Peyer's patch (tissue), 4 donors: ENCODE data around the gene CLEC2A. TPM values are rescaled to one million over a fixed set of nuclear protein-coding genes. Genes with fewer than 3 reads are reported as not detected.

Experiments used
- DNase-seq, 3 donors: peaks; one replicate each; pipeline ENCODE4 v3.0.0-alpha.2; 2017 to 2019
- H3K27ac ChIP-seq, 4 donors: fragments of 200-600 bp; sonication (generic); one replicate each; pipeline ENCODE4 v1.5.1; 2016 to 2019
- H3K27me3 ChIP-seq, 2 donors: fragments of 200-600 bp; sonication (generic); one replicate each; pipeline ENCODE4 v1.5.1; 2019
- H3K36me3 ChIP-seq, 3 donors: fragments of 200-600 bp; sonication (generic); one replicate each; pipeline ENCODE4 v1.5.1; 2016 to 2019
- H3K4me1 ChIP-seq, 4 donors: fragments of 200-600 bp; sonication (generic); one replicate each; pipeline ENCODE4 v1.5.1; 2016 to 2019
- H3K4me3 ChIP-seq, 4 donors: fragments of 200-600 bp; sonication (generic); 1 replicate in 3 of 4; 2 replicates in 1 of 4; pipeline ENCODE4 v1.5.1; 2016 to 2019; ENCODE audit warnings: mild to moderate bottlenecking in 1 of 4
- H3K9me3 ChIP-seq, 4 donors: fragments of 200-600 bp; sonication (generic); one replicate each; pipeline ENCODE4 v1.5.1; 2016 to 2019; ENCODE audit warnings: mild to moderate bottlenecking in 1 of 4
- CTCF ChIP-seq, 6 experiments: fragments of 450-650 bp in 4 of 6; fragments of 200-600 bp in 2 of 6; sonication (generic) in 1 of 6; IDR thresholded peaks; one replicate each; pipeline ENCODE4 v1.5.1; 2017 to 2019; ENCODE audit warnings: antibody characterized with exemption in 6 of 6, mild to moderate bottlenecking in 3 of 6, moderate library complexity in 1 of 6
- POLR2A ChIP-seq, 2 donors: fragments of 450-650 bp; IDR thresholded peaks; one replicate each; pipeline ENCODE4 v1.5.1; 2017; ENCODE audit warnings: antibody characterized with exemption in 2 of 2, mild to moderate bottlenecking in 2 of 2, moderate library complexity in 2 of 2
- total RNA-seq, 4 donors: library from RNA; depleted of rRNA; stranded (reverse); fragments of >200 nt; gene quantifications; one replicate each; pipeline ENCODE4 v1.1.0, GENCODE V29; 2016

CLEC2A gene
- total RNA-seq, 4 donors from 2014 or later: not detected

GRCh38 chr12:9951026-9951675 lies 19.0 kb upstream of the CLEC2A start:
- peak in 2 of 3 donors; percentile 39 to 61 for DNase-seq
- Histone ChIP-seq H3K9me3 (no peaks in the 10 kb centered on the region), H3K4me1 (peaks cover 0 to 22% (median 0%) of the 10 kb centered on the region in 4 donors), H3K36me3 (no peaks in the 10 kb centered on the region), H3K4me3 (no peak overlapping the region), H3K27ac (no peak overlapping the region), H3K27me3 (no peaks in the 10 kb centered on the region)
- TF ChIP-seq CTCF (IDR thresholded peaks at IDR 0.05): no peak

DNA sequence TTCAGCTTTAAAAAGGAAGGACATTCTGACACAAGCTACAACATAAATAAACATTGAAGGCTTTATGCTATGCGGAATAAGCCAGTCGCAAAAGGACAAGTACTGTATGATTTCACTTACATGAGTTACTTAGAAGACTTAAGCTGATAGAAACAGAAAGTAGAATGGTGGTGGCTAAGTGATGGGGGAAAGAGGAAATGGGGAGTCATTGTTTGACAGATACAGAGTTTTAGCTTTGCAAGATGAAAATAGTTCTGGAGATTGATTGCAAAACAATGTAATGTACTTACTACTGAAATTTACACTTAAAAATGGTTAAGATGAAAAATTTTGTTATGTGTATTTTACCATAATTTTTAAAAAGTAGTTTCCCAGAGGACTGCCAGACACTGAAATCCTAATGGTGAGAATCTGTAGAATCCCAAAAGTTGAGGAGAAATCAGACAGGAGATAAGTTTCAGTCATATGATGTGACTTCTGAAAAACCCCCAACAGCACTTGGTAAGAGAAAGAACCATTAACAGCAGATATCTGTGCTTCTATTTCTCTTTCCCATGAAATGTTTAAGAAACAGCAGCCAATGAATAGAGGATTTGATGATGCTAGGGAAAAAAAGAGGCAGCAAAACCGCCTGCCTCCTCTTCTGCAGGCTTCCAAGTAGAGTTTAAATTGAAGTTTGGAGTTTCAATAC lies 16.6 kb upstream of the CLEC2A start:
- H3K27ac ChIP-seq: peak overlapping the region in 1 of 4 donors; percentile 0
- no peaks in the 10 kb centered on the region for H3K9me3 ChIP-seq
- peaks cover 0 to 22% (median 0%) of the 10 kb centered on the region in 4 donors for H3K4me1 ChIP-seq
- TF ChIP-seq POLR2A (IDR thresholded peaks at IDR 0.05): no peak
- no peak for TF ChIP-seq CTCF (IDR thresholded peaks at IDR 0.05)
- no peaks in the 10 kb centered on the region for H3K36me3 ChIP-seq
- DNase-seq: no peak
- H3K4me3 ChIP-seq: no peak overlapping the region
- no peaks in the 10 kb centered on the region for H3K27me3 ChIP-seq

DNA sequence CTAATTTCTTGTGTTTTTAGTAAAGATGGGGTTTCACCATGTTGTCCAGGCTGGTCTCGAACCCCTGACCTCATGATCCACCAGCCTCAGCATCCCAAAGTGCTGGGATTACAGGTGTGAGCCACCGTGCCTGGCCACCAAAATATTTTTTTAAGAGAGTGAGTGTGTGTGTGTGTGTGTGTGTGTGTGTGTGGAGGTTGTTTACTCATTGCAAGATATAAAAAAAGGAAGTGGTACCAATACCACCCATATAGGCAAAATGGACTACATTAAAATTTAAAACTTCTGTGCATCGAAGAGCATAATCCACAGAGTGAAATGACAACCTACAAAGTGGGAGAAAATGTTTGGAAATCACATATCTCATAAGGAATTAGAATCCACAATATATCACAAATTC lies 15.5 kb upstream of the CLEC2A start:
- H3K4me1 ChIP-seq: peaks cover 0 to 22% (median 0%) of the 10 kb centered on the region in 4 donors
- no peak overlapping the region for H3K27ac ChIP-seq
- H3K9me3 ChIP-seq: no peaks in the 10 kb centered on the region
- no peak for TF ChIP-seq CTCF (IDR thresholded peaks at IDR 0.05)
- TF ChIP-seq POLR2A (IDR thresholded peaks at IDR 0.05): no peak
- H3K27me3 ChIP-seq: no peaks in the 10 kb centered on the region
- DNase-seq: no peak
- no peaks in the 10 kb centered on the region for H3K36me3 ChIP-seq
- H3K4me3 ChIP-seq: no peak overlapping the region

- Histone ChIP-seq H3K27me3 (no peaks in the 10 kb centered on the region), H3K36me3 (no peaks in the 10 kb centered on the region), H3K4me1 (peaks cover 0 to 9% (median 0%) of the 10 kb centered on the region in 4 donors), H3K9me3 (no peaks in the 10 kb centered on the region), H3K27ac (no peak overlapping the region), H3K4me3 (no peak overlapping the region)
- DNase-seq: no peak
- TF ChIP-seq CTCF (IDR thresholded peaks at IDR 0.05): no peak
- no peak for TF ChIP-seq POLR2A (IDR thresholded peaks at IDR 0.05)
These were observed 12.2 kb upstream of the CLEC2A start for GRCh38 chr12:9944391-9944790.

DNA sequence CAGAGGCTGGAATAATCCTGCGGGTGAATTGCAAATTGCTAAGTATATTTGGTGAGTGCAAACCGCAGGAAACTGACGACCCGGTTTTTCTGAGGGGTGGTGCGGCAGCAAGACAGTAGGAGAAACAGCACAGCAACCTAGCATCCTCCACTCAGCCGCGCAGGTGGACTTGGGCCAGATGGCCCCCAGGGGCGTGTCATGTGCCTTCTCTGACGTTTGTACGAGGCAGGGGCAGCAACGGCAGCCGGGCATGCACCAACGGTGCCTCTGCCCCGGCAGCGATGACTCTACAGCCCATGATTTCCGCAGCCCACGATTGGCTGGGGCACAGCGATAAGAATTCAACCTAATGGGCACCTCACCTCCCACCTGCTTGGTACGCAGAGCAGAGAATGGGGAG lies 11.1 kb upstream of the CLEC2A start:
- peak in 1 of 3 donors; percentile 56 for DNase-seq
- H3K27ac ChIP-seq: peak overlapping the region in 1 of 4 donors; percentile 38
- no peaks in the 10 kb centered on the region for H3K36me3 ChIP-seq
- no peaks in the 10 kb centered on the region for H3K27me3 ChIP-seq
- no peaks in the 10 kb centered on the region for H3K4me1 ChIP-seq
- H3K4me3 ChIP-seq: peak overlapping the region in 1 of 4 donors; percentile 19
- no peaks in the 10 kb centered on the region for H3K9me3 ChIP-seq
- TF ChIP-seq POLR2A (IDR thresholded peaks at IDR 0.05): no peak

- DNase-seq: no peak
- Histone ChIP-seq H3K36me3 (no peaks in the 10 kb centered on the region), H3K4me3 (no peak overlapping the region), H3K9me3 (no peaks in the 10 kb centered on the region), H3K27me3 (no peaks in the 10 kb centered on the region), H3K27ac (no peak overlapping the region), H3K4me1 (no peaks in the 10 kb centered on the region)
- TF ChIP-seq POLR2A (IDR thresholded peaks at IDR 0.05) (no peak), CTCF (IDR thresholded peaks at IDR 0.05) (no peak)
These were observed 9.7 kb upstream of the CLEC2A start for GRCh38 chr12:9941838-9942237.
